Measurements from ENCODE around the gene TLE3. TPM values are rescaled to one million over a fixed set of nuclear protein-coding genes. Genes with fewer than 3 reads are reported as not detected.

TLE3 gene
- total RNA-seq, 2 donors from 2014 or later: 16.6 to 33.9 TPM

GRCh38 chr15:70033109-70033508 lies 64.6 kb downstream of the TLE3 start:
- ATAC-seq (no peak), DNase-seq (no peak)
- Histone ChIP-seq H3K4me1 (no peaks in the 10 kb centered on the region), H3K4me3 (no peak overlapping the region), H3K27ac (no peak overlapping the region), H3K9me3 (no peaks in the 10 kb centered on the region), H3K36me3 (replicated peaks in 1 of 2; ENCODE audit: insufficient read depth in 1 of 2, low read depth in 2 of 2) (no peaks in the 10 kb centered on the region), H3K27me3 (peaks cover 0 to 14% of the 10 kb centered on the region in 2 donors)
- WGBS, 2 donors: 66 to 75% methylated on average over 9 to 10 of the region's 10 CpGs
- intact Hi-C loops (cut with DNase I): no loop called here
- TF ChIP-seq CTCF (IDR thresholded peaks at IDR 0.05): no peak
- no peak for TF ChIP-seq POLR2A (IDR thresholded peaks at IDR 0.05)

- intact Hi-C loops (cut with DNase I): no loop called here
- no peak for TF ChIP-seq POLR2A (IDR thresholded peaks at IDR 0.05)
- no peak for TF ChIP-seq CTCF (IDR thresholded peaks at IDR 0.05)
- Histone ChIP-seq H3K4me1 (no peaks in the 10 kb centered on the region), H3K27me3 (peaks cover 0 to 14% of the 10 kb centered on the region in 2 donors), H3K36me3 (replicated peaks in 1 of 2; ENCODE audit: insufficient read depth in 1 of 2, low read depth in 2 of 2) (no peaks in the 10 kb centered on the region), H3K4me3 (no peak overlapping the region), H3K9me3 (no peaks in the 10 kb centered on the region), H3K27ac (no peak overlapping the region)
- 56 to 77% methylated on average over 2 of the region's 2 CpGs for WGBS, 2 donors
- DNase-seq (no peak), ATAC-seq (no peak)
Observed at GRCh38 chr15:70032509-70032908, 65.2 kb downstream of the TLE3 start.

- Histone ChIP-seq H3K36me3 (replicated peaks in 1 of 2; ENCODE audit: insufficient read depth in 1 of 2, low read depth in 2 of 2) (no peaks in the 10 kb centered on the region), H3K9me3 (no peaks in the 10 kb centered on the region), H3K4me1 (no peaks in the 10 kb centered on the region), H3K4me3 (no peak overlapping the region), H3K27me3 (peaks cover 0 to 14% of the 10 kb centered on the region in 2 donors), H3K27ac (no peak overlapping the region)
- no peak for ATAC-seq
- DNase-seq: no peak
- TF ChIP-seq POLR2A (IDR thresholded peaks at IDR 0.05) (no peak), CTCF (IDR thresholded peaks at IDR 0.05) (no peak)
- intact Hi-C loops (cut with DNase I): no loop called here
- WGBS, 2 donors: 91 to 93% methylated on average over 2 of the region's 2 CpGs
Observed at GRCh38 chr15:70031713-70032112, 66.0 kb downstream of the TLE3 start.

GRCh38 chr15:70031261-70031660 lies 66.5 kb downstream of the TLE3 start:
- Histone ChIP-seq H3K4me1 (no peaks in the 10 kb centered on the region), H3K36me3 (replicated peaks in 1 of 2; ENCODE audit: insufficient read depth in 1 of 2, low read depth in 2 of 2) (no peaks in the 10 kb centered on the region), H3K9me3 (no peaks in the 10 kb centered on the region), H3K27me3 (peaks cover 0 to 14% of the 10 kb centered on the region in 2 donors), H3K4me3 (no peak overlapping the region), H3K27ac (no peak overlapping the region)
- ATAC-seq (no peak), DNase-seq (no peak)
- TF ChIP-seq POLR2A (IDR thresholded peaks at IDR 0.05): no peak
- no peak for TF ChIP-seq CTCF (IDR thresholded peaks at IDR 0.05)
- intact Hi-C loops (cut with DNase I): no loop called here
- WGBS, 2 donors: 92 to 96% methylated on average over 5 of the region's 5 CpGs

- intact Hi-C loops (cut with DNase I): no loop called here
Observed at GRCh38 chr15:70030851-70031250, 66.9 kb downstream of the TLE3 start.

More at GRCh38 chr15:70030851-70031250, 66.9 kb downstream of the TLE3 start:
- Histone ChIP-seq H3K36me3 (replicated peaks in 1 of 2; ENCODE audit: insufficient read depth in 1 of 2, low read depth in 2 of 2) (no peaks in the 10 kb centered on the region), H3K4me1 (no peaks in the 10 kb centered on the region), H3K27ac (no peak overlapping the region), H3K27me3 (peaks cover 0 to 14% of the 10 kb centered on the region in 2 donors), H3K9me3 (no peaks in the 10 kb centered on the region), H3K4me3 (no peak overlapping the region)
- WGBS, 2 donors: 96 to 97% methylated on average over 4 to 5 of the region's 5 CpGs
- ATAC-seq: no peak
- TF ChIP-seq POLR2A (IDR thresholded peaks at IDR 0.05) (no peak), CTCF (IDR thresholded peaks at IDR 0.05) (no peak)
- no peak for DNase-seq

All from body of pancreas (tissue), 4 donors.